GM04504 (cell line): ENCODE data around the gene CD248.

ENCODE experiments used
- DNase-seq: peaks from one replicate; pipeline ENCODE4 v3.0.0-alpha.2; 2012; ENCODE audit warnings: low read depth

Gene CD248

DNA sequence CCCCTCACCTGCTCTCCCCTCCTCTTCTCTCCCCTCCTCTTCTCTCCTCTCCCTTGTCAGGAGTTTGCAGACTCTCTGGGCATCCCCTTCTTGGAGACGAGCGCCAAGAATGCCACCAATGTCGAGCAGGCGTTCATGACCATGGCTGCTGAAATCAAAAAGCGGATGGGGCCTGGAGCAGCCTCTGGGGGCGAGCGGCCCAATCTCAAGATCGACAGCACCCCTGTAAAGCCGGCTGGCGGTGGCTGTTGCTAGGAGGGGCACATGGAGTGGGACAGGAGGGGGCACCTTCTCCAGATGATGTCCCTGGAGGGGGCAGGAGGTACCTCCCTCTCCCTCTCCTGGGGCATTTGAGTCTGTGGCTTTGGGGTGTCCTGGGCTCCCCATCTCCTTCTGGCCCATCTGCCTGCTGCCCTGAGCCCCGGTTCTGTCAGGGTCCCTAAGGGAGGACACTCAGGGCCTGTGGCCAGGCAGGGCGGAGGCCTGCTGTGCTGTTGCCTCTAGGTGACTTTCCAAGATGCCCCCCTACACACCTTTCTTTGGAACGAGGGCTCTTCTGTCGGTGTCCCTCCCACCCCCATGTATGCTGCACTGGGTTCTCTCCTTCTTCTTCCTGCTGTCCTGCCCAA lies 40.7 kb downstream of the CD248 start:
- no peak for DNase-seq

DNA sequence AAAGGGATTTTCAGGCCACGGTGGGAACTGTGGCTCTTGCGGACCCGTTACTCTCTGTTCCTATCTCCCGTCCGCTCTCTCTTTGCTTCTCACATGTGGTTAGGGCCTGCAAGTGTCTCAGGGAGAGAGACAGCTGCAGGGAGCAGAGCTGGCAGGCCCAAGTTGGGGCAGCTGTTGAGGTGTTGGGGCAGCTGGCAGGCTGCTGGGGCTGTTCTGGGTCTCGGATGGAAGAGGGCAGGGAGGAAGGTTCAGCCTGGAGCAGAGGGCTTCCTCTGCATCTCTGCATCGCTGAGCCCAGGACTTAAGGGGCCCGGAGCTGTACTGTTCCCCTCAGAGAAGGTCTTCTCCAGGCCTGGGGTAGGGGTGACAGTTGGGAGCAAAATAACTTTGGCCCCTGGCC lies 41.4 kb downstream of the CD248 start:
- no peak for DNase-seq

DNA sequence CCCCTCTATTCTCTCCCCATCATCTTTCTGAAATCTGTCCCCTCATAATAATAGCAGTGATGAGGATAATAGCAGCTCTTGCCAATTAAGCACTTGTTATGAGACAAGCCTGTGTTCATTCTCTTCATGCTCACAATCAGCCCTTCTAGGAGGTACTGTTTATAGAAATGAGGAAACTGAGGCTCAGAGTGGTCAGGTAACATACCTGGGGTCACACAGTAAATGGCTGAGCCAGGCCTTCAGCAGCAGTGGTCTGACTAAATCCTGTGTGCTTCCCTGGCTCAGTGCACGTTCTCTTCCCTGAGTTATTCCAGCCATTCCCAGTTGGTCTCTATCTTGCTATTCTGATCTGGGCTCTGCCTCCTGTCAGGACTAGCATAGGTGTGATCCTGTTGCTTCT lies 42.6 kb downstream of the CD248 start:
- no peak for DNase-seq

DNA sequence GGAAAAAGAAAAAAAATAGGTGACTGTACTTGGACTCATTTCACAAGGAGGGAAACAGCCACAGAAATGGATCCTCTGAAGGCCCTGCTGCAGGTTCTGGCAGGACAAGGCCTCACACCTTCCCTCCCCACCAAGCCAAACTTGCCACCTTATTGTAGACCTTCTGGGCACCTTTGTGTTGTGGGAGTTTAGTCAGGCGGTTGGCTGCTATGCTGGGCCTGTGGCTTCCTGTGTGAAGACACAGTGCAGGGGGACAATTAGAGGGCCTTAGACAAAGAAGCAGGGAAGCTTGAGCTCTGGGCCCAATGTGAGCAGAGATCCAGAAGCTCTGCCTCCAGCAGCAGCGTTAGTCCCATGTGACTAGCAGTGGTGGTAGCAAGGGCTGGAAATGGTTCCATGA lies 44.2 kb downstream of the CD248 start:
- DNase-seq: no peak

DNA sequence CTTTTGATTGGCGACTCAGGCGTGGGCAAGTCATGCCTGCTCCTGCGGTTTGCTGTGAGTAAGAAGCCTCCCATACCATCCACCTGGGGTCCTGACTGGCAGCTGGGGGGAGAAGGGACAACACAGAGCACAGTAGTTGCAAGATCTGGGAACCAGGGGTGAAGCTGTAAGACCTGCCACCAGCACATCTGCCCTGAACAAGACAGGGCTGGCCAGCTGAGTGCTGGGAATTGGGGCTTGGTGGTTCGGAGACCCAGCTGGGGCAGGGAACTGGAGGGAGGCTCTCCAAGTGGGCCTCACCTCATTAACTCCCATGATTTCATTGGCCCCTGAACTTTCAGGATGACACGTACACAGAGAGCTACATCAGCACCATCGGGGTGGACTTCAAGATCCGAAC lies 45.0 kb downstream of the CD248 start:
- DNase-seq: no peak

DNA sequence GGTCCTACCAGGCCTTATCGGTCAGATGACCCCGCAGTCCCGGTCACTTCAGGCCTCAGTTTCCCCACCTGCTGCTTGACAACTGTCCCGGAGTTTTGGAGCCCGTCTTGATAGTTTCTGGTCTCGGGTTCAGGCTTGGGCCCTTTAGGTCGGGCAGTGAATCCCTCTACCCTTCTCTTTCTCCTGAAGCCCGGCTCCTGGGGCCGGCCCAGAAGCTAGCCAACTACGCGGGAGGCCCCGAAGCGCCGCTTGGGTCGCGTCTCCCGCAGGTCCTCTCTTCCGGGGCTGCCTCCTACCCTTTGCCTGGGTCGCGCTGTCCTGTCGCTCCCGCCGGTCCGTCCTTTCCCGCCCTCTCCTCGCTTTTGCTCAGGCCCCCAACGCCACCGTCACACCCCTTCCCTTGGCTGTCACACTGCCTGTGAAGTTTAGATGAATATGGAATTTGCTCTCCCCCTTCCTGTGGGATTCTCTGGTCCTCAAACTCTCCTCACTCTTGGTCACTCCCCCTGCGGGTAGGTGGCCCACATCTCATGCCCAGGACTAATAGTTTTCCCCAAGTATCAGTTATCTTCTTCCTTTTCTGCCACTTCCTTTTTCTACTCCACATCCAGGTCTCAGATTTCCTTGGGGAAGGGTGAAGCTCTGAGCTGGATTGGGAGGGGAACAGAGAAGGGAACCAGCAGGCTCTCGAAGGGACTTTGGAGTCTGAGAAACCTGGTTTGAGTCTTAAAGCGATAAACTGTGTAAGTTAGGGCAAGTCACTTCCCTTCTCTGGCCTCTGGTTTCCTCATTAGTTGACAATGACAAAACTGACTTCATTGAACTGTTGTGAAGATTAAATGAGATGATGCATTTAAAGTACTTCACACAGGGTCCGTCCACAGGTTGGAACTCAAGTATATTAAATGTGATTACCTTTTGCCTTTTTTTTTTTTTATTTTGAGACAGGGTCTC lies 47.6 kb downstream of the CD248 start:
- no peak for DNase-seq

DNA sequence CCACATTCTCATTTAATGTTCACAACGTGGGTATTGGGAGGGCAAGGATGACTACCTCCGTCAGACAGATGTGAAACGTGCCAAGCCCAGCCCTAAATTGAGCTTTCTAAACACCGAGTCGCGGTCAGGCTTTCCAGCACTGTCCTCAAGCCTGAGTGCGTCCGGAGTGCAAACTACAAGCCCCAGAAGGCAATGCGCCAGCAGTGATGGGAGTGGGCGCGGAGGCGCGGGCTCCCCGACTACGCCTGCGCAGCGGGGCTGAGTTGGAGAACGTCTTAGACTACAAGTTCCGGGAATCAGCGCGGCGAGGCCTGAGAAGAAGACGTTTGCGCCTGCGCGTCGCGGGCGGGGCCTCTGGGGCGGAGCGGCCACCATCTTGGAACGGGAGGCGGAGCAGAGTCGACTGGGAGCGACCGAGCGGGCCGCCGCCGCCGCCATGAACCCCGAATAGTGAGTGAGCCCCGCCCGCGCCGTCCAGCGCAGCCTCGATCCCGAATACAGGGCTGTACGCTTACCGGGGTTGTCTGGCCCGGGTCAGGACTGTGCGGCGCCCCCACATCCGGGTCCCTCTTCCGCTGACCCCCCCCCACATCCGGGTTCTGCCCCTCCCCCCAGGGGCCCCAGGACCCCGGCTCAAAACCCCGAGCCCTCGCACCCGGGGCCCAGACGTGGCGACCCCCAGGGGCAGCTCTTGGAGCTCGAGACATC lies 48.4 kb downstream of the CD248 start, which contains the start of gene RAB1B:
TSS of gene RAB1B (plus strand) at position 396 of the 708 bp plus-strand sequence. CDS start at position 437, 41 bp downstream.
- DNase-seq: peak; percentile 99

DNA sequence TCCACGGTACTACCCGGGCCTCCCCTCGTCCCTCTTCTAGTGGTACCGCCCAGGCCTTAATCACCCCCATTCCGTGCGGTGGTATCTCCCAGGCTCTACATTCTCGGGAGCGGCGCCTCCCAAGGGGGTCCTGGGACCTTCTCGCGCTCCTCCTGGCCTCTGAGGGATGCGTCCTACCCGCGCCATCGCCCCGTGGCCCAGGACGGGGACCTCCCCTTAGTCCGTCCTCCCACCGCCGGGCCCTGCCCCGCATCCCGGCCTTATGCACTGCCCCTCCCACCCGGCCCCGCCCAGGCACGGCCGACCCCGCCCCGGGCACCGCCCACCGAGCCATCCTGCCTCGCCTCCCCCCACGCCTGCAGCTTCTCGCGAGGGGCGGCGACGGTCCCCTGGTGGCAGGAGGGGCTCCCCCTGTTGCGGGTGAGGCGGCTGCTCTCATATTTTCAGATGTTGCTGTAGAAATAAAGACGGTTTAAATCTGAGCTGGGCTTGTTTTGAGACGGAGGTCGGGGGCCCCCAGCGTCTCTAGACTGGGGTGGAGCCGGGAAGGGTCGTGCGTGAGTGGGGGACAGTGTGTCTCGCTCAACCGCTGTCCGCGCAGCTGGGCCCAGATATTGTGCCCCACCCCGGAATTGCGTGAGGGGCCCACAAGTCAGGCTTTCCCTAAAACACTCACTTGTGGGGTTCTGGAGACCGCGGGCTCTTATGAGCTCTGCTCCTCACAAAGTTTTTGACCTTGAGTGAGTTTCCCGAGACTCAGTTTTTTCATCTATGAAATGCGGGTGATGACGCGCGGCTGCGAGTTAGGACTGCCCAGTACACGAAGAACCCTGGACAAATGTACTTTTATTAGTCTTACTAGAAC lies 49.2 kb downstream of the CD248 start:
- peak; percentile 73 for DNase-seq

DNA sequence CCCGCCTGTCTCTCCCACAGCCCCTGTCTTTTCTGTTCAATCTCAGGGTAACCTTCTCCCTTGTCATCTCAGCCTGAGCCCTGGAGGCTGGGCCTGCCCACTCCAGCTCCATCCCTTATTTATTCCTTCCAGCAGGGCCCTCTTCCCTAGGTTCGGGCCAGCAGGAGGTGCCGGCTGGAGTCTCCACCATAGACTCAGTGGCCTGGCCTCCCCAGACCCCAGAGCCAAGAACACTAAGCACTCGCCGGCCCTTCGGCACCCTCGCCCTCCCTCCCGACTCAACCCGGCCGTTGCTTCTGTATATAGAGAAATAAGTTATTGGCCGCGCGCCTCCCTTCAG lies 49.8 kb downstream of the CD248 start:
- DNase-seq: no peak

DNA sequence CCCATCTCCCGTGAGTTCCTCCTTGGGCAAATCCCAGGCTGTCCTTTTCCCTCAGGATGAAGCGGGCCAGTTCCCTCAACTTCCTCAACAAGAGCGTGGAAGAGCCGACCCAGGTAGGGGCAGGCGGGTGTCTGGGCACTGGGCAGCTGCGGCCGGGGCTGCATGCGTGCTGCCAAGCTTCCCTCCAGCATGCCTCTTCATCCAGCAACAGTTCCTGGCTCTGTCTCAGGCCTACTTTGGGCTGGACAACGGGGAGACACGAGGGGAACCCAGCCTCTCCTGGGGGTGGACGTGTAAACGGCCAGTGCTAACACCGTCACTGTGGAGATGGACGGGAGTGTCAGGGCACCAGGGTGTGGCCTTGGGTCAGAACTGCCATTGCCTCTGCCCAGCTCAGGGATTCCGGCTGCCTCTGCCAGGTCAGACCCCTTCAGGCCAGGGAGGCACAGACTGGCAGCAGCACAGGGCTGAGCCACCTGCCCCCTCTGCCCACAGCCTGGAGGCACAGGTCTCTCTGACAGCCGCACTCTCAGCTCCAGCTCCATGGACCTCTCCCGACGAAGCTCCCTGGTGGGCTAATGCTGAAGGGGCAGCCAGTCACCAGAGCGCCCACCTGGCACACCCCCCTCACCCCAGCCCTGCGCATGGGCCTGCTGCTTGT lies 50.3 kb downstream of the CD248 start:
- no peak for DNase-seq

DNA sequence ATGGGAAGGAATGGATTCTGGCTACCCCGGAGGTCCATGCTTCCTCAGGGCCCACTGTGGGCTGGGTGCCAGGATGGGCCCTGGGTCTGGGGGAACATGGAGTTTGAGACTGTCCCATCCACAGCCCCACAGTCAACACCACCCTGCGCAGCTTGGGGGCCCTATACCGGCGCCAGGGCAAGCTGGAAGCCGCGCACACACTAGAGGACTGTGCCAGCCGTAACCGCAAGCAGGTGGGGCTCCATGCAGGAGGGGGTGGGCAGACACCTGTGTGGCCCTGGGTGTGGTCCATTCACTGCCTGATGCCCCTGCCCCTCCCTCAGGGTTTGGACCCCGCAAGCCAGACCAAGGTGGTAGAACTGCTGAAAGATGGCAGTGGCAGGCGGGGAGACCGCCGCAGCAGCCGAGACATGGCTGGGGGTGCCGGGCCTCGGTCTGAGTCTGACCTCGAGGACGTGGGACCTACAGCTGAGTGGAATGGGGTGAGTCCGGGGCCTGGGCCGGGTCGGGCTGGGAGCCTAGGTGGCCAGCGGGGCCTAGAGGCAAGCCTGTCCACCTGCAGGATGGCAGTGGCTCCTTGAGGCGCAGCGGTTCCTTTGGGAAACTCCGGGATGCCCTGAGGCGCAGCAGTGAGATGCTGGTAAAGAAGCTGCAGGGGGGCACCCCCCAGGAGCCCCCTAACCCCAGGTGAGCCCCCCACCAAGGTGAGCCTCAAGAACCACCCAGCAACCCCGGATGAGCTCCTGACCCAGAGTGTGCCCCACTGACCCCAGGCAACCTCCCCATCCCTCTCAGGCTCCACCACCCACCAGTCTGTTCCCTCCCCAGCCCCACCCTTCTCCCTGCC lies 51.1 kb downstream of the CD248 start:
- DNase-seq: no peak

DNA sequence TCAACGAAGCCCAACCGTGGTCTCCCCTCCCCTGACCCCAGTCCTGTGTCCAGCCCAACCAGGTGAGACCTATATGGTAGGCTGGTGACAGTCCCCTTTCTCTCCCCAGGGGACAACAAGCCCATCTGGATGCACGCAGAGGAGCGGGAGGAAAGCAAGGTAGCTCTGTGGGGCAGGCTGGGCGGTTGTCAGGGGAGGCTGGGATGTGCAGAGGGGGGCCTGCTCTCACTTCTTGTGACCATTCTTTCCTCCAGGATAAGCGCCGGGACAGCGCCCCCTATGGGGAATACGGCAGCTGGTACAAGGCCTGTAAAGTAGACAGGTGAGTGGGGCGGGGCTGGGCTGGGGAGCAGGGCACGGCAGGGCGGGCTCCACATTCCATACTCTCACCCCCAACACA lies 51.9 kb downstream of the CD248 start:
- no peak for DNase-seq
